DOHH2 (cell line): Measurements from ENCODE around the gene ZSCAN5A.
"Not testable (repeated sequence)": the region's sequence is repeated elsewhere in the genome, so short reads cannot be mapped to it uniquely, and the experiment has no call there.

Source experiments
- H3F3A ChIP-seq: fragments of 200-600 bp; sonication (generic), shearing (Covaris generic); 2 replicates; pipeline ENCODE4 v1.6.0; 2016; ENCODE audit warnings: antibody characterized with exemption, mild to moderate bottlenecking; ENCODE audit not compliant: control insufficient read depth, insufficient read depth
- H3K27ac ChIP-seq: fragments of 200-600 bp; sonication (generic); 2 replicates; pipeline ENCODE4 v1.5.1; 2014; ENCODE audit warnings: low read depth, mild to moderate bottlenecking, low read length, moderate library complexity
- H3K27me3 ChIP-seq: fragments of 200-600 bp; sonication (generic); 2 replicates; pipeline ENCODE4 v1.6.1; 2014; ENCODE audit warnings: mild to moderate bottlenecking, low read length, mixed read lengths; ENCODE audit not compliant: control insufficient read depth
- H3K36me3 ChIP-seq: fragments of 200-600 bp; sonication (generic); 2 replicates; pipeline ENCODE4 v1.6.1; 2014; ENCODE audit warnings: mild to moderate bottlenecking, low read length, moderate library complexity, mixed read lengths; ENCODE audit not compliant: control insufficient read depth
- H3K4me1 ChIP-seq: fragments of 200-600 bp; sonication (generic); 2 replicates; pipeline ENCODE4 v1.6.1; 2014; ENCODE audit warnings: mild to moderate bottlenecking, low read length, mixed read lengths; ENCODE audit not compliant: control insufficient read depth
- H3K4me2 ChIP-seq: fragments of 200-600 bp; sonication (generic); 2 replicates; pipeline ENCODE4 v1.6.0; 2014; ENCODE audit warnings: mild to moderate bottlenecking, low read length, moderate library complexity
- H3K4me3 ChIP-seq: fragments of 200-600 bp; sonication (generic); 2 replicates; pipeline ENCODE4 v1.5.1; 2014; ENCODE audit warnings: mild to moderate bottlenecking, low read length, mixed read lengths
- H3K79me2 ChIP-seq: fragments of 200-600 bp; sonication (generic); 2 replicates; pipeline ENCODE4 v1.6.1; 2014; ENCODE audit warnings: mild to moderate bottlenecking, low read length, mixed read lengths; ENCODE audit not compliant: control insufficient read depth
- H3K9me2 ChIP-seq: fragments of 200-600 bp; sonication (generic); replicated peaks from 2 replicates; pipeline ENCODE4 v1.6.1; 2014; ENCODE audit warnings: mild to moderate bottlenecking, low read length, mixed read lengths; ENCODE audit not compliant: control insufficient read depth
- H3K9me3 ChIP-seq: fragments of 200-600 bp; sonication (generic); 2 replicates; pipeline ENCODE4 v1.6.1; 2014; ENCODE audit warnings: antibody characterized with exemption, low read length, mixed read lengths; ENCODE audit not compliant: control insufficient read depth, insufficient read depth
- H4K20me1 ChIP-seq: fragments of 200-600 bp; sonication (generic); 2 replicates; pipeline ENCODE4 v1.6.0; 2014; ENCODE audit warnings: low read depth, mild to moderate bottlenecking, antibody characterized with exemption, low read length, moderate library complexity; ENCODE audit not compliant: control insufficient read depth, insufficient read depth
- CTCF ChIP-seq: fragments of 200-600 bp; sonication (generic); IDR thresholded peaks from one replicate; pipeline ENCODE4 v1.5.1; 2014; ENCODE audit warnings: antibody characterized with exemption, mild to moderate bottlenecking, low read depth, low read length; ENCODE audit not compliant: poor library complexity, severe bottlenecking
- EZH2phosphoT487 ChIP-seq: fragments of 200-600 bp; sonication (generic); IDR thresholded peaks from 2 replicates; pipeline ENCODE4 v1.6.1; 2017; ENCODE audit warnings: borderline replicate concordance, mild to moderate bottlenecking, antibody characterized with exemption, low read length, moderate library complexity, mixed read lengths

ZSCAN5A gene

GRCh38 chr19:56310462-56310861, 4.2 kb downstream of the ZSCAN5A start:
- H3K27me3 ChIP-seq = no peaks in the 10 kb centered on the region
- H3K9me2 ChIP-seq = no peaks in the 10 kb centered on the region
- H3K27ac ChIP-seq = no peak overlapping the region
- no peak overlapping the region for H3K4me3 ChIP-seq
- H3K79me2 ChIP-seq = peaks cover 6% of the 10 kb centered on the region
- no peaks in the 10 kb centered on the region for H3F3A ChIP-seq
- no peak overlapping the region for H3K4me2 ChIP-seq
- H3K4me1 ChIP-seq = peaks cover 10% of the 10 kb centered on the region
- no peak for TF ChIP-seq CTCF
- no peak for TF ChIP-seq EZH2phosphoT487
- no peaks in the 10 kb centered on the region for H3K9me3 ChIP-seq
- peaks cover 12% of the 10 kb centered on the region for H3K36me3 ChIP-seq
- no peaks in the 10 kb centered on the region for H4K20me1 ChIP-seq

GRCh38 chr19:56309511-56310185, 5.0 kb downstream of the ZSCAN5A start:
- Histone ChIP-seq H3K9me2 (no peaks in the 10 kb centered on the region), H3F3A (no peaks in the 10 kb centered on the region), H3K9me3 (no peaks in the 10 kb centered on the region), H3K4me2 (no peak overlapping the region), H3K4me3 (no peak overlapping the region), H3K27me3 (no peaks in the 10 kb centered on the region), H3K36me3 (peaks cover 12% of the 10 kb centered on the region), H3K79me2 (peaks cover 6% of the 10 kb centered on the region), H3K27ac (no peak overlapping the region), H4K20me1 (no peaks in the 10 kb centered on the region), H3K4me1 (peaks cover 9% of the 10 kb centered on the region)
- TF ChIP-seq CTCF (peak; percentile 100), EZH2phosphoT487 (no peak)

- H3K27me3 ChIP-seq = no peaks in the 10 kb centered on the region
- peaks cover 5% of the 10 kb centered on the region for H3K4me1 ChIP-seq
- no peaks in the 10 kb centered on the region for H4K20me1 ChIP-seq
- H3K79me2 ChIP-seq = peaks cover 3% of the 10 kb centered on the region
- H3F3A ChIP-seq = no peaks in the 10 kb centered on the region
- H3K27ac ChIP-seq = no peak overlapping the region
- peaks cover 12% of the 10 kb centered on the region for H3K36me3 ChIP-seq
- H3K4me2 ChIP-seq = no peak overlapping the region
- H3K9me3 ChIP-seq = no peaks in the 10 kb centered on the region
- no peak overlapping the region for H3K4me3 ChIP-seq
- no peaks in the 10 kb centered on the region for H3K9me2 ChIP-seq
- TF ChIP-seq CTCF (no peak), EZH2phosphoT487 (no peak)
Observed at GRCh38 chr19:56308792-56309191, 5.8 kb downstream of the ZSCAN5A start.

- not testable (repeated sequence) for H3K4me1 ChIP-seq, H3K27me3 ChIP-seq, H3K4me3 ChIP-seq, H3K79me2 ChIP-seq, H4K20me1 ChIP-seq, H3K27ac ChIP-seq, H3K36me3 ChIP-seq, H3K9me3 ChIP-seq, H3F3A ChIP-seq, H3K4me2 ChIP-seq, H3K9me2 ChIP-seq
Observed at GRCh38 chr19:56307062-56307461, 7.6 kb downstream of the ZSCAN5A start.
